BJ (cell line): Measurements from ENCODE around the gene TMEM266. TPM values are rescaled to one million over a fixed set of nuclear protein-coding genes. Genes with fewer than 3 reads are reported as not detected.

Experiments used
- CTCF ChIA-PET: fragments of 350-600 bp; formaldehyde crosslinking; extraction: SDS; loops from one replicate; lab custom pipeline; 2021; ENCODE audit warnings: antibody characterized with exemption, inconsistent platforms; lab: Yijun Ruan, JAX
- POLR2A ChIA-PET: fragments of 300-600 bp; sonication (Branson Sonifier 250); formaldehyde crosslinking; extraction: SDS; loops from one replicate; lab custom pipeline; 2021; ENCODE audit warnings: antibody characterized with exemption; lab: Charles Lee
- DNase-seq: peaks from one replicate; pipeline ENCODE4 v3.0.0-alpha.2; 2011; ENCODE audit warnings: low read depth
- H3K27me3 ChIP-seq: 2 replicates; pipeline ENCODE4 v1.6.0; 2011; ENCODE audit warnings: low read length; ENCODE audit not compliant: control insufficient read depth, insufficient read depth
- H3K36me3 ChIP-seq: 2 replicates; pipeline ENCODE4 v1.5.1; 2011; ENCODE audit warnings: low read length; ENCODE audit not compliant: control insufficient read depth, insufficient read depth
- H3K4me3 ChIP-seq: 2 replicates; pipeline ENCODE4 v1.5.1; 2011; ENCODE audit warnings: low read depth, mild to moderate bottlenecking, control low read depth, low read length
- CTCF ChIP-seq: IDR thresholded peaks from 2 replicates; pipeline ENCODE4 v1.5.1; 2011; ENCODE audit warnings: low read depth, mild to moderate bottlenecking, control low read depth, inconsistent platforms, low read length, moderate library complexity; ENCODE audit not compliant: insufficient read depth
- polyA plus RNA-seq: library from polyadenylated mRNA; depleted of rRNA; stranded (reverse); fragments of >200 nt; gene quantifications from 2 replicates; pipeline ENCODE4 v1.2.3, GENCODE V29; 2011

TMEM266 gene
- polyA plus RNA-seq, 1 experiment = 0.18 TPM

- H3K36me3 ChIP-seq = no peaks in the 10 kb centered on the region
- ChIA-PET POLR2A (no interaction called here), CTCF (interaction anchor here (0.7 to 7.7 kb wide), 7 partner anchors 11 to 177 kb away, joined by 3 to 127 read pairs (median 5); no protein-coding TSS in a partner anchor)
- no peak for TF ChIP-seq CTCF
- no peaks in the 10 kb centered on the region for H3K27me3 ChIP-seq
- no peak overlapping the region for H3K4me3 ChIP-seq
- no peak for DNase-seq
These were observed 92.4 kb downstream of the TMEM266 start for GRCh38 chr15:76152197-76152596.

GRCh38 chr15:76153241-76154197 is 93.7 kb downstream of the TMEM266 start:
- no peak for DNase-seq
- ChIA-PET POLR2A (no interaction called here), CTCF (interaction anchor here (1.1 to 7.7 kb wide), 3 partner anchors 9 to 17 kb away, joined by 3 to 127 read pairs (median 5); no protein-coding TSS in a partner anchor)
- H3K36me3 ChIP-seq = no peaks in the 10 kb centered on the region
- no peak for TF ChIP-seq CTCF
- H3K27me3 ChIP-seq = no peaks in the 10 kb centered on the region
- H3K4me3 ChIP-seq = no peak overlapping the region

- peak; percentile 93 for DNase-seq
- Histone ChIP-seq H3K36me3 (no peaks in the 10 kb centered on the region), H3K27me3 (no peaks in the 10 kb centered on the region), H3K4me3 (no peak overlapping the region)
- no peak for TF ChIP-seq CTCF
- ChIA-PET CTCF (interaction anchor here (1.4 to 2.3 kb wide), 4 partner anchors 8 to 35 kb away, joined by 5 to 11 read pairs (median 7); no protein-coding TSS in a partner anchor), POLR2A (interaction anchor here (0.7 kb wide), 1 partner anchor 483 kb away, joined by 3 read pairs; no protein-coding TSS in a partner anchor)
These were observed 95.9 kb downstream of the TMEM266 start for GRCh38 chr15:76155731-76156130.

- no peaks in the 10 kb centered on the region for H3K36me3 ChIP-seq
- H3K4me3 ChIP-seq = no peak overlapping the region
- ChIA-PET POLR2A (no interaction called here), CTCF (interaction anchor here (0.7 to 1.5 kb wide), 5 partner anchors 8 to 21 kb away, joined by 3 to 4 read pairs (median 4); no protein-coding TSS in a partner anchor)
- peak; percentile 84 for DNase-seq
- H3K27me3 ChIP-seq = no peaks in the 10 kb centered on the region
- TF ChIP-seq CTCF = no peak
These were observed 98.4 kb downstream of the TMEM266 start for GRCh38 chr15:76158226-76158625.

GRCh38 chr15:76158815-76159214 is 99.0 kb downstream of the TMEM266 start:
- ChIA-PET POLR2A (no interaction called here), CTCF (interaction anchor here (0.6 to 1.5 kb wide), 6 partner anchors 9 to 237 kb away, joined by 3 to 5 read pairs (median 4); no protein-coding TSS in a partner anchor)
- no peaks in the 10 kb centered on the region for H3K27me3 ChIP-seq
- no peak overlapping the region for H3K4me3 ChIP-seq
- no peak for TF ChIP-seq CTCF
- no peak for DNase-seq
- H3K36me3 ChIP-seq = no peaks in the 10 kb centered on the region
